ENCODE data around the gene CUBN.

CUBN gene

DNA sequence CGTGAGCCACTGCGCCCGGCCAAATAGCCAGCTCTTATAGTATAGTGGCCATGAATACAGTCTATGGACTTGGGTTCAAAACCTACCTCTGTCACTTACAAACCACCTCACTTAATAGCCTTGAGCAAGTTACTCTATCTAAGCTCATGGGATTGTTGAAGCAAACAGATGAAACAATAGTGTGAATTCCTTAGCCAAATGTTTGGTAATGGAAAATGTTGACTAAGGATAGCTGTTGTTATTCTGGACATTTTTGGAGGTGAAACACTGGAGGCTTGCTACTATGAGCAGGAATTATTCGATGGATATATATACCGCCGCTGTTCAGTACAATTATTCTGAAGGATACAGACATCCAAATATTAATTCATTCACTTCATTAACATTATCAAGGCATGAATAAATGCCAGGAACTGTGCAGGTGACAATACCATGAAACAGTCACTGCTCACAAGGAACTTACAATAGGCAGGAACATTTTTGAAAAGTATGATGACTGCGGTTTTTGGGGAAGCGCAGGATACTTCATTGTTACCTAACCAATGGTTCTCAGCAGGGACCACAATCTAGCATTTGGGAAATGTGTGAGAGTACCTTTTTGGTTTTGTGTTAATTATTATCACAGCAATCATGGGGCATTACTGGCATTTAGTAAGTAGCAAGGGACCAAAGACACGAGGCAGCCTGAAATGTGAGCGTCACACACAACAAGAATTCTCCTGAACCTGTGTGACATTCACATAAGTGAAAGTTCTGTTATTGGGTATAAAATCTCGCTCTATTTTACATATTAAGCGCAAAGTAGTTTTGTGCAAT is 55.7 kb downstream of the CUBN start:
- DNase-seq (ENCODE audit: low read depth) = no peak

DNA sequence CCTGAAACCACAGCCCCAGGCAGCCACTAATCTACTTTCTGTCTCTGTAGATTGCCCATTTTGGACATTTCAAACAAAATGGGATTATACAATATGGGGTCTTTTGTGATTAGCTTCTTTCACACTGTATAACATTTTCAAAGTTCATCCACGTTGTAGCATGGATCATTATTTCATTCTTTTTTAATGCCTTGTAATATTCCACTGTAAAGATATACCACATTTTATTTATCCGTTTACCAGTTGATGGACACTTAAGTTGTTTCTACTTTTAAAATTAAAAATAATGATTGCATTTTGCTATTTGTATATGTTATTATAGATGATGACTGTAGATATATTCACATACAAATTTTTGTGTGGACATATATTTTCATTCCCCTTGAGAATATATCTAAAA is 60.7 kb downstream of the CUBN start:
- DNase-seq (ENCODE audit: low read depth) = no peak

DNA sequence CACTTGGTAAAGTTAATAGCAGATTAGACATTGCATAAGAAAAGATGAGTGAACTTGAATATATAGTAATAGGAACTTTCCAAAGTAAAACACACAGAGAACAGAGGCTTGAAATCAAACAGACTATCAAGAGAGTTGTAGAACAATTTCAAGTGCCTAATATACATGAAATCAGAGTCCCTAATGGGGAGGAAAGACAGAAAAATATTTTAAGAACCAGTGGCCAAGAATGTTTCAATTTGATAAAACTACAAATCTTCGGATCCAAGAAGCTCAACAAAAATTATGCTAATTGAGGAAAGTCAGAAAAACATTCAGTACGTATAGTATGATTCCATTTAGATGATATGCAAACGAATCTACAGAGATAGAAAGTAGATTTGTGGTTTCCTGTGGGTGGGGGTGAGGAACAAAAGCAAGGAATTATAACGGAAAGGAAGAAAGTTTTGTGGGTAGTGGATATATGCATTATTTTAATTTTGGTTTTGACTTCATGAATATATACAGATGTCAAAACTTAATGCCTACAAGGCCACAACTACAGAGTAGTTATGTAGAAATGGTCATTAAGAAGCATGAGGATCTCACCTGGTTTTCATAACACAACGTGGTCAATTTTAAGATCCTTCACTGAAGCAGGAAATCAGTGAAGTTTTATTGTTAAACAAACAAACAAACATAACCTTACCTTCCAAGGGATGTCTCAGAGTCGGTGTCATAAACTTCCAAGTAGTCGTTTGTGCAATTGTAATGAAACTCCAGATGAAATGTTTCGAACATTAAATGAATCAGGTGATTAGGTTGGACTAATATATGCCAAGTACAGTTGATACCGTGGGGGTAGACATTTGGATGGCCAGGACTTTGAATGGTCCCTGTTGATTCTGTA is 62.0 kb downstream of the CUBN start:
- no peak for DNase-seq (ENCODE audit: low read depth)

DNA sequence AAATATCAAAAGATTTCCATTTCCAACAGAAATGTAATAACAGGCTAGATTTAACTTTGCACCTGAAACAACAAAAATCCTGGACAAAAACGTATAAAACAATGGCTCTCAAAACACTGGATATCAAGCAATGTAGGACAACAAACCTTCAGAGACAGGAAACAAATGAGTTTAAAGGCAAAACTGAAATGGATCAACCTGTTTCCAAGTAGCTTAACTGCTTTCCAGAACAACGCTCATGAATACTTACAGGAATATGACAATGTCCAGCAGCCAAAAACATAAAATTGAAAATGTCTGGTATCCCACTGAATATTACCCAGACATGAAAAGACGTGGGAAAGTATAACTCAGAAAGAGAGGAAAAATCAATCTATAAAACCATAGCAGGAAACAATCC is 62.8 kb downstream of the CUBN start:
- no peak for DNase-seq (ENCODE audit: low read depth)

DNA sequence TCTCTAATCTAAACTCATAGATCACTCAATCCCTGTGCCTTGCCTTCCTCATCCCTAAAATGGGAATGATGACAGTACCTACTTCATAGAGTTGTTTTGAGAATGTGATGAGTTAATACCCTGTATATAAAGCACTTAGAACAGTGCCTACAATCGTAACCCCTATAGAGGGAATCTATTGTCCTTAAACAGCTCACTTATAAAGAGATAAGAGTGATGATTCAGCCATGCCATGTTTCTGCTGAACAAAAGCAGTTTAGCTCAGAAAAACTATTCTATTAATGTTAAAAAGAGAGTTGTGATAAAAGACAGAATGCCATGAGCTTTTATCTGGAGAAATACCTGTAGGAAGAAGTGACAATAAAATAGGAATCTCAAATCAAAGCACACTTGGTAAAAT is 63.6 kb downstream of the CUBN start:
- no peak for DNase-seq (ENCODE audit: low read depth)

DNA sequence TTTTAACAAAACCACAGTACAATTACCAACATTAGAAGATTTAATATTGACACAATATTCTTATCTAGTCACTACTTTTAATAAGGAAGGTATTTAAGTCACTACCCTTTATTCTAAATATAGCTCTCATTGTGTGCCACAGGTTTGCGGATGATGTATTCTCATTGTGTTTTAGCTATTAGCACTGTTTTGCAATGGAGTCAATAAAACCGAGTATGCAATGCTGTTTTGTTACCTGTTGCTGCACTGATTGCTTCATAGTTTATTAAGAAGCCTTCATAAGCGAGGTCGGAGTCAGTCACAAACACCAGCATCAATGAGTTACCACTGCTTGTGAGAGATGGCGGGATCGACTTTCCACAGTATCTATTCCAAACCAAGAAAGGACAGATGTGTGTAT is 64.3 kb downstream of the CUBN start:
- no peak for DNase-seq (ENCODE audit: low read depth)

DNA sequence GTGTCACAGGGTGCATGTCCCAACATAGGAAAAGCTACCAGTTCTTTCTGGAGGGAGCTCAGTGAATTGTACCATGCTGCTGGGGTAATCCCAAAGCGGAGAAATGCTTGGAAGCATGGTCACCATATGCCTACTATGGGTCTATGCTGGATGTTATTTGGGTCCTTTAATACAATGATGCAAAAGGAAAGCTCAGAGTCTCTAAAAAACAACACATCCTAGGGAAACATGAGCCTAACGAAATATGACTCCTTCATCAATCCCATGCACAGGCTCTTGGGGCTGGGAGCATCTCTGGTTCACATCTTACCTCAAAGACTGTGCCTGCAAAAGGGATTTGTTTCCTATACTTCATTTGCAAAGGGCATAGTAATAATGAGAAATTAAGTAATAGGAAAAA is 65.2 kb downstream of the CUBN start:
- no peak for DNase-seq (ENCODE audit: low read depth)

DNA sequence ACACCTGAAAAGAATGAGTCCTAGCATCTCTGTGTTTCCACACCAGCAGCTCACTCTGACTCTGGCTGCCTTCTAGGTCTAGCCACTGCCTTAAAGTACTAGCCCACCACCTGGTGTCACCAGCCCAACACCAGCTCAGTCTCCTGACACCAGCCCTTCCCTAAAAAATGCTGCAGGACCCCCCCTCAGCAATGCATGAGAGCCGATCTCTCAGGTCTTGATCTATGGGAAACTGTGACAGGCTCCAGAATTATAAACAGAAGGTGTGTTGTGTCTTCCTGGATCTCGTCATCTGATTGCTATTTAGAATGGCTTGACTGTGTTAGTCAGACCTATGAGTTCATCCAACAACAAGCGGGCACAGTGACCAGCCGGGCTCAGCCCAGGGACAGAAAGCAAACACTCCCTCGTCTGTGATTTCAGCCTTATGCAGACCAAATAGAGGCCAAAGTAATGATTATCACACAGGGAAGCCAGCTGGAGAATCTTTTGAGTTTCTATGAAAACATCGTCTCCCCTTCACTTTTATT is 66.6 kb downstream of the CUBN start:
- no peak for DNase-seq (ENCODE audit: low read depth)

DNA sequence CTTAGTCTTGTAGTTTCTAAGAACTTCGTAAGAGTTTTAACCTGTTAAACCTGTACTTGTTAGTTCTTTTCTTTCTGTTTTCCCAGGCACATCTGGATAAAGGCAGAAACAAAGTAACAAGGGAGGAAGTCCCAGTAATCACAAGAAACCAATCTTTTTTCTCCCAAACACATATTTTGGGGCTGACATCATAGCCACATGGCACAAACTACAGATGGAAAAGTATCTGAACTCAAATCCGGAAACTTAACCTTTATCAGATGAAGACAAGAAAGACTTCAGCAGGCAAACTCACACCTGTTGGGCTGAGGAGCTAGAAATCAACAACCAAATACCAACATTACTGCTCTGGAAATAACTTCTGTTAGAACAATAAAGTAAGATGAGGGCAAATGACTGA is 67.1 kb downstream of the CUBN start:
- no peak for DNase-seq (ENCODE audit: low read depth)

DNA sequence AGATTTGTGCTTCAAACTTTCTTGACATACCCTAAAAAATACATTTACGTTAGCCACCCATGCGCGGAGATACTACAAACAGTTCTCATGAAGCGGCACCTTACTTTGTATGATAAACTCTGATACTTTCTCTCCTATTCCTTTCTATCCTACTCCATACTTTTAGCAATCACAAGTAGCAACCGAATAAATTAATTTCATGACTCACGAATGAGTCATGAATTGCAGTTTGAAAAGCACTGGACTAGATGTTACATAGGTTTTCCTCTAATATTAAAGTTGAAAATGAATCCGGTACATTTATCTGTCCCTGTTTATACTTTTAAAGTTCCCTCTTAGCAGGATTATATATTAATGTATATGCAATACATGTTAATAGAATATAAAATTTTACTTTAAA is 67.6 kb downstream of the CUBN start:
- DNase-seq (ENCODE audit: low read depth) = no peak

DNA sequence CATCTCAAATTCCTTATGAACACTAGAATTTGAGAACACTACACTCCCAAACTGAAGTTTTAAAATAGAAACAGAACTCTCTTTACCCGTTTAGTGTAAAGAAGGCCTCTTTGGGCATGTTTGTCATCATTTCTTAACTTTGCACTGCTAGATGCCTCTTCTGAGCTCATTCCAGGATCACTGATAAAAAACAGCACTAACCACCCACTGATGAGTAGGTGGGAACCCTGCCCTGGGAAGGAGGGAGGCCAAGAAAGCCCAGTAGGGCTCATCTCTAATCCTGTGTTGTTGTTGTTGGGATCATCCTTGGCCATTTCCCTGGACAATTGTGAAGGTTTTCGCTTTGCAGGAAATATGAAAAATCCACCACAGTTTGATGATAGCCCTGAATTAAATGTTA is 68.2 kb downstream of the CUBN start:
- DNase-seq (ENCODE audit: low read depth) = no peak

DNA sequence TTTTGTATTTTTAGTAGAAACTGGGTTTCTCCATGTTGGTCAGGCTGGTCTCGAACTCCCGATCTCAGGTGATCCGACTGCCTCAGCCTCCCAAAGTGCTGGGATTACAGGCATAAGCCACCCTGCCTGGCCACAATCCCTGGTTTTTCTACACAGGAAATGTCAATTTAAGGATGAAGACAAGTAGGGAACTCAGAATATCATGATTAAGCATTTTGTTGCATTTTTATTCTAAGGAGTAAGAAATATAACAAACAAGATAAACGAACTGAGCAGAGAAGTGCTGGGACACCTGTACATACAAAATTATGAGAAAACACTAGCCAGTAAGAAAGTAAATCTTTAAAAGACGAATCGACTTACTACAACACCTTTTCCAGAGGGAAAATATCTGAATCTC is 69.3 kb downstream of the CUBN start:
- DNase-seq (ENCODE audit: low read depth) = no peak

DNA sequence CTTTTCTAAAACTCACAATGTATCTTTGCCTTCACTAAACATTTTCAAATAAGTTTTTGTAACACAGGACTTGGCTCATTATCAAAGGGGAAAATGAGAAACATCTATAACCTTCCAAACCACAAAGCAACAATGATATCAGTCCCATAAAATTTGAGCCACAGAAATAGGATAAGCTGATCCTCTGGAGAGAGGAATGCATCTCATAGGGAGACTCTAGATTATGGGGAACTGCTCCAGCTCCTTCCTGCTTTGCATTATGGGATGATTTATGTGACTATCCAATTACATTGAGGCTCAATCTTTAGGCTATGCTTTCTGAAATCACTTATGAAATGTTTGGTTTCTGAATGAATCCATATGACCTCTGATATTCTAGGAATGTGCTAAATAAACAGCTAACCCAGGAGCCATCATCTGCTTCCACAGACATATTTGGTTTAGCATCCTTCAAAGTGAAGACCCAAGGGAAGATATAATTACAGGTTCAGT is 70.4 kb downstream of the CUBN start:
- DNase-seq (ENCODE audit: low read depth) = no peak

DNA sequence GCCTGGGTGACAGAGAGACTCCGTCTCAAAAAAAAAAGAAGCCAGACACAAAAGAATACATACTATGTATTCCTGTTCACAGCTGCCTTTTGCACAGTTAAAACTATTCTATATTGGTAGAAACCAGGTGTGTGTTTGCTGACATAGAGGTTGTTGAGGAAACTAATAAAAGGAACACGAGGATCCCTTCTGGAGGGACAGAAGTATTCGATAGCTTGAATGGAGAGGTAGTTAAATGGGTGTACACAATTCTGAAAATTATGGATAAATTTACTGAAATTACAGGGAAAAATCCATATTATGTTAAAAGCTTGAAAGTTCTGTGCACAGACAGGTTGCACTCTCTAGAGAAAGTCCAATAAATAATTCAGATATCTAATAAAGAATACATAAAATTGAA is 71.5 kb downstream of the CUBN start:
- DNase-seq (ENCODE audit: low read depth) = no peak

DNA sequence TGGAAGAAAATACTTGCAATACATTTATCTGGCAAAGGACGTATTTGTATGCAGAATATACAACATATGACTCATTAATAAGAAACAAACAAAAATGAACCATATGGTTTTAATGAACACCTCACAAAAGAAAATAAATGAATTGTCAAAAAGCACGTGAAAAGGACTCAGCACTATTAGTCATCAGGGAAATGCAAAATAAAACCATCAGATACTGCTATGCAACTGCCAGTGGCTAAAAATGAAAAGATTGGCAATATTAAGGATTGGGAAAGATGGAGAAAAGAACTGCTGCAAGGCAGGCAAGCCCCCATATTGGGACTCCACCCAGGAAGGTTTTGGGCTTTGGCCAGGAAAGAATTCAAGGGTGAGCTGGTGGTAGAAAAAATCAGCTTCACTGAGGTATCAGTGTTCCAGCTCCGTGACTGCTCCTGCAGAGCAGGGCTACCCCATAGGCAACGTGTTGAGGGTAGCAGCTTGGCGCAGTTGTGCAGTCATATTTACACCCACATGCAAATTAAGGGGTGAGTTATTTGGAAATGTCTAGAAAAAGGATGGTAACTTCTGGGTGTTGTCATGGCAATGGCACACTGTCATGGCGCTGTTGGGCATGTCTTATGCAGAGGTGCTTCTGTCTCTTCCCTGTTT is 72.7 kb downstream of the CUBN start:
- DNase-seq (ENCODE audit: low read depth) = no peak

DNA sequence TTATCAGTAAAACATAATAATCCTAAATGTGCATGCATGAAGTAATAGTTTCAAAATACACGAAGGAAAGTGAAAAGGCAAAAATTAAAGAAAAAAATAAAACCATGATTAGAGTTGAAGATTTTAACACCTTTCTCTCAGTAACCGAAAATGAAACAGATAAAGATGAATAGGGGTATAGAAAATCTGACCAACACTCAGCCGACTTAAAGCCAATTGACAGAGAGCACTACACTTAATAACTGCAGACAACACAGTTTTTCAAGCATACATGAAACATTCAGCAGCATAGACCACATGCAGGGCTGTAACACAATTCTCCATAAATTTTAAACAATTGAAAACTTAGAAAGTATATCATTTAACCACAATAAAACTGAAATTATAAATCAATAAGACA is 76.1 kb downstream of the CUBN start:
- no peak for DNase-seq (ENCODE audit: low read depth)

DNA sequence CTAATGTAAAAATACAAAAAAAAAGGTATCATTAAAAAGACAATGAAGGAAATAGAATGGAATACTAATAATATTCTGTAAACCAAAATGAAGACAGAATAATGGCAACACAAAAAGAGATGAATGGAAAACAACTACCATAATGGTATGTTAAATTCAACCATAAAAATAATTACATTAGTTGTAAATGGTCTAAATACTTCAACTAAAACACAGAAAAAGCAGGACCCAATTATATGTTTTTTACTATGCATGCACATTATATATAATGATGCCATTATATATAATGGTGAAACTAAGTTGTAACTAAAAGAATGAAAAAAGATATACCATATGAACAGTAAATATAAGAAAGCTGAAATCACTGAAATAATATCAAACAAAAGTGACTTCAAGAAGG is 76.5 kb downstream of the CUBN start:
- no peak for DNase-seq (ENCODE audit: low read depth)

DNA sequence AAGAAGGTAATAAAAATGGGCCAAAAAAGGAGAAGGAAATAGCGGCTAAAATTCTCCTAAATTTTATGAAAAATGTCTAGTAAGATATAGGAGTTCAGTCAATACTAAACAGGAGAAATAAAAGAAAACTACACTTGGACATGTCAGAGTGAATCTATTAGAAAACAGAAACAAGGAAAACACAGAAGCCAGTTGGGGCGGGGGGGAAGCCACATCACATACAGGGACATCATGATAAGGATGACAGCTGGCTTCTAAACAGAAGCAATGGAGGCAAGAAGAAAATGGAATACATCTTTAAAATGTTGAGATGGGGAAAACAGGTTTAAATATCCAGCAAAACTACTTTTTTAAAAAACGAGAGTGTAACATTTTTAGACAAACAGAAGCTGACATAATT is 77.8 kb downstream of the CUBN start:
- DNase-seq (ENCODE audit: low read depth) = no peak

DNA sequence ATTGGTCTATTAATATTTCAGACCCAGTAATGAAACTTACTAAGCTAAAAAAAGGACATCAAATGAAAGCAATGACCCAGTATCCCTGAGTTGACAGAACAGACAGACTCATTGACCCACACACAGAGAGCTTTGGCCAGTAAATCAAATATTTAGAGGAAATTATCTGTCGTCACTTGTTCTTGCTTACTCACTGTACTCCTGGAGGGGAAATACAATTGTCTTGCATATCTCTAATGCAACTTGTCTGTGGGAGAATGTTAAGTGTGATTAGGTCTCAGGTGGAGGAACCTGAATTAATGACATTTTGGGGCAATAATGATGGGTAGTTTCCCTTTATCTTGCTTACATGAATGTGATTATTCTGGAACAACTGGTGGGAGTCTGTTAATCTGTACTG is 80.4 kb downstream of the CUBN start:
- no peak for DNase-seq (ENCODE audit: low read depth)

DNA sequence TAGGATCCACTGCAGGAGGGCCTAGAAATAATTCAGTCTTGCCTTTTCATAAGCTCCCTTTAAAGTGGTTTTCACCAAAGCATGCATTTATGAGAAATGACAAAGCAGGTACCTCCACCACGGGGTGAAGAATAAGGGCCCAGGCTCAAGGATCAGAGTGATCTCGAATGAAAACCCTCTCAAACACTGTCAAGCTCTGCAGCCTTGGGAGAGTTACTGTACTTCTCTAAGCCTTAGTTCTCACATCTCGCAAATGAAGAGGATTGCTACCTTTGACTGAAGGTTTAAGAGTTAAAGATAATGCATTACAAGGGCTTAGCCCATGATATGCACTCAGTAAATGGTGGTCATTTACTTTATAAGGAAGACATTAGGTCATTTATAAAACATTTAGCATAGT is 81.7 kb downstream of the CUBN start:
- DNase-seq (ENCODE audit: low read depth) = no peak

DNA sequence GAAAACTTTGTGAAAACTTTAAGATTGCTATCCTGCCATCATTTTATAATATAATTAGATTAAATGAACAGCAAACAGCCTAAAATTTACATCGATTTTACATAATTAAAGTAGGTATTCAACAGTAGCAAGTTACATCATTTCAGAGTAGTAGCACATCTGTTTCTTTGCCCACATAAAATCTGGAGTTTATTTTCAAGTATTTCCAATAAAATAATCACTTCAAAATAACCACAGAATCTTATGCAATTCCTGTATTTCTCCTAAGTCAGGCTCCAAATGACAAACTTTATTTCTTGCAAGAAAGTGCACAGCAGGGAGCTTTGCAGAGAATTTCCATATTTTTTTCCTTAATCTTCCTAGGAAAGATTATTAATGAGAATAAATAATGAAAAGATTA is 82.6 kb downstream of the CUBN start:
- DNase-seq (ENCODE audit: low read depth) = no peak

DNA sequence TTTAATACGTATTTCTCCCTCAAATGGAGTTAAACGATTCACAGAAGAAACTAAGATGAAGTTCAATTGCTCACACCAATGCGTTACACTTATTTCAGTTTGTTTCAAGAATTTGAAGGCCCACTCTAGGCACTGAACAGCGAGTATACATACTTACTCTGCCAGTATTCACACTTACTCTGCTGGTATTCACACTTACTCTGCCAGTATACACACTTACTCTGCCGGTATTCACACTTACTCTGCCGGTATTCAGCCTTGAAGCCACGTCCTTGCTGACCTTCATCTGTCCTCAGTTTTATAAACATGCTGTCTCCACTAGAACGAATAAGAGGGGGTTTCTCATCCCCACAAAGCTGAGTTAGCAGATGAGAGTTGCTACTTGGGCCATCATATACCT is 86.0 kb downstream of the CUBN start:
- no peak for DNase-seq (ENCODE audit: low read depth)

Data from stimulated activated CD8-positive, alpha-beta memory T cell treated with anti-CD3 and anti-CD28 coated beads, Interleukin-15, amount 100 ng/mL, for 24 hours (primary cell).